Karpas-422 (cell line): Measurements from ENCODE around the gene PREX1. TPM values are rescaled to one million over a fixed set of nuclear protein-coding genes. Genes with fewer than 3 reads are reported as not detected.

Experiments used
- DNase-seq: peaks from one replicate; pipeline ENCODE4 v3.0.0-alpha.2; 2015
- H2AFZ ChIP-seq: fragments of 200-600 bp; sonication (generic); 2 replicates; pipeline ENCODE4 v1.6.1; 2014; ENCODE audit warnings: antibody characterized with exemption, low read length, mixed read lengths
- H3K27ac ChIP-seq: fragments of 200-600 bp; sonication (generic); 2 replicates; pipeline ENCODE4 v1.5.1; 2014; ENCODE audit warnings: mild to moderate bottlenecking, low read length, moderate library complexity
- H3K27me3 ChIP-seq: fragments of 200-600 bp; sonication (generic); 2 replicates; pipeline ENCODE4 v1.6.1; 2014; ENCODE audit warnings: low read length, mixed read lengths
- H3K36me3 ChIP-seq: fragments of 200-600 bp; sonication (generic); 2 replicates; pipeline ENCODE4 v1.6.1; 2014; ENCODE audit warnings: low read length, mixed read lengths; ENCODE audit not compliant: insufficient read depth
- H3K4me1 ChIP-seq: fragments of 200-600 bp; sonication (generic); 2 replicates; pipeline ENCODE4 v1.6.1; 2014; ENCODE audit warnings: mild to moderate bottlenecking, low read length, mixed read lengths
- H3K4me2 ChIP-seq: fragments of 200-600 bp; sonication (generic); 2 replicates; pipeline ENCODE4 v1.6.1; 2014; ENCODE audit warnings: low read length, low read depth, mild to moderate bottlenecking; ENCODE audit not compliant: poor library complexity, severe bottlenecking
- H3K4me3 ChIP-seq: fragments of 200-600 bp; sonication (generic); 2 replicates; pipeline ENCODE4 v1.5.1; 2014; ENCODE audit warnings: mild to moderate bottlenecking, antibody characterized with exemption, low read length, mixed read lengths
- H3K79me2 ChIP-seq: fragments of 200-600 bp; sonication (generic); 2 replicates; pipeline ENCODE4 v1.6.1; 2014; ENCODE audit warnings: mild to moderate bottlenecking, low read length, mixed read lengths
- H3K9ac ChIP-seq: fragments of 200-600 bp; sonication (generic); 2 replicates; pipeline ENCODE4 v1.6.0; 2014; ENCODE audit warnings: low read length
- H3K9me2 ChIP-seq: fragments of 200-600 bp; sonication (generic), shearing (Covaris generic); replicated peaks from 2 replicates; pipeline ENCODE4 v1.6.0; 2014; ENCODE audit warnings: mild to moderate bottlenecking, low read length, moderate library complexity; ENCODE audit not compliant: insufficient read depth
- H3K9me3 ChIP-seq: fragments of 300-700, 200-600 bp; sonication (generic); 2 replicates; pipeline ENCODE4 v1.6.1; 2014; ENCODE audit warnings: low read length, mixed read lengths
- H4K20me1 ChIP-seq: fragments of 200-600 bp; sonication (generic); 2 replicates; pipeline ENCODE4 v1.6.1; 2014; ENCODE audit warnings: mild to moderate bottlenecking, antibody characterized with exemption, low read length, low read depth; ENCODE audit not compliant: insufficient read depth
- total RNA-seq: library from RNA; depleted of rRNA; stranded (reverse); fragments of >200 nt; shearing (Covaris generic); gene quantifications from 2 replicates; pipeline ENCODE4 v1.2.3, GENCODE V29; 2014; ENCODE audit warnings: low replicate concordance

Gene PREX1
- total RNA-seq, 1 experiment from 2014 or later = not detected

DNA sequence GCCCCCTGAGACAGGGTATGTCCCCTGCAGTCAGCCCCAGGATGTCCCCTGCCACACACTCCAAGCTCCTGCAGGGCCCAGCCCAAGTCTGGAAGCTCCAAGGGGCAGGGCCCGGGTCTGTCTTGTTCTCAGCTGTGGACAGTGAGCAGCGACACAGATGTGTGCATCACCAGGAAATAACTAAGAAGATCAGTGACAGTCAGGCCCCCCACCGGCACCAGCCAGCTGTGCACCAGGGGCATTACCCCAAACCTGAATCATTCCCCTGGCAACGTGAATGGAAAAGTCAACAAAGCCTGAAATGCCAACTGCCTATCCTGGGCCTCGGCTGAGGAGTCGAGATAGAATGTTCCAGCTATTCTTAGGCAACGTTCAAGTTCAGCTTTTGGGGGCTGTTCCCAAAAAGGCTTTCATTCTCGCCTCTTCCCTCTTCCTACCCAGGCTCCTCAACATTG lies 105.0 kb downstream of the PREX1 start:
- DNase-seq = no peak
- Histone ChIP-seq H2AFZ (no peak overlapping the region), H3K27ac (no peak overlapping the region), H3K79me2 (no peaks in the 10 kb centered on the region), H3K9me3 (no peaks in the 10 kb centered on the region; the same call in 1 of the 2 replicates), H3K9me2 (no peaks in the 10 kb centered on the region), H4K20me1 (no peaks in the 10 kb centered on the region), H3K4me3 (no peak overlapping the region), H3K4me2 (no peak overlapping the region), H3K27me3 (no peaks in the 10 kb centered on the region), H3K36me3 (no peaks in the 10 kb centered on the region), H3K4me1 (no peaks in the 10 kb centered on the region), H3K9ac (no peak overlapping the region)

DNA sequence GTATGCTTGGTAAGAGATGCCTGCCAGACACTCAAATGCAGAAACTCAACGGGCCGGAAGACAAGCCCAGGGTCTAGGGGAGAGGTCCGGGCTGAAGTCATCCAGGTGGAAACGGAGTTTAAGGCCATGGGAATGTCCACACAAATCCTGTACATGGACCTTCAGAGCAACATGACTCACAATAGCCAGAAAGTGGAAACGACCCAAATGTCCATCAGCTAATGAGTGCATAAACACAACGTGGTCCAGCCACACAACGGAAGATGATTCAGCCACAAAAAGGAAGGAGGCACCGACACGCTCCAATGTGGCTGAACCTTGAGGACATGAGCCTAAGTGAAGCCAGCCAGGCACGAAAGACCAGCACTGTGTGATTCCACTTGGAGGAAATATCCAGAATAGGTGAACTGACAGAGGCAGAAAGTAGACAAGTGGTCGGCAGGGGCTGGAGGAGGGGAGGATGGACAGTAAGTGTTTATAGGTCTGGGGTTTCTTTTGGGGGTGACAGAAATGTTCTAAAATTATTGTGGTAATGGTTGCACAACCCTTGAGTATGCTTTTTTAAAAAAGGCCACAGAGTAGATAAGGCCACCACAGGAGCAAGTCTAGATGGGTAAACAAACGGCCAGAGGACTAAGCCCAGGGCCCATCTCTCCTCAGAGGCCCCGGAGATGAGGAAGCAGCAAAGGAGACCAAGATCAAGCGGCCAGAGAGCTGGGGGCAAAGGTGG lies 105.6 kb downstream of the PREX1 start:
- H2AFZ ChIP-seq = no peak overlapping the region
- H4K20me1 ChIP-seq = no peaks in the 10 kb centered on the region
- no peaks in the 10 kb centered on the region; the same call in 1 of the 2 replicates for H3K9me3 ChIP-seq
- H3K79me2 ChIP-seq = no peaks in the 10 kb centered on the region
- H3K4me3 ChIP-seq = no peak overlapping the region
- H3K9ac ChIP-seq = no peak overlapping the region
- no peak for DNase-seq
- H3K27me3 ChIP-seq = no peaks in the 10 kb centered on the region
- H3K27ac ChIP-seq = no peak overlapping the region
- H3K4me1 ChIP-seq = peaks cover 4% of the 10 kb centered on the region
- H3K4me2 ChIP-seq = no peak overlapping the region
- no peaks in the 10 kb centered on the region for H3K9me2 ChIP-seq
- no peaks in the 10 kb centered on the region for H3K36me3 ChIP-seq

DNA sequence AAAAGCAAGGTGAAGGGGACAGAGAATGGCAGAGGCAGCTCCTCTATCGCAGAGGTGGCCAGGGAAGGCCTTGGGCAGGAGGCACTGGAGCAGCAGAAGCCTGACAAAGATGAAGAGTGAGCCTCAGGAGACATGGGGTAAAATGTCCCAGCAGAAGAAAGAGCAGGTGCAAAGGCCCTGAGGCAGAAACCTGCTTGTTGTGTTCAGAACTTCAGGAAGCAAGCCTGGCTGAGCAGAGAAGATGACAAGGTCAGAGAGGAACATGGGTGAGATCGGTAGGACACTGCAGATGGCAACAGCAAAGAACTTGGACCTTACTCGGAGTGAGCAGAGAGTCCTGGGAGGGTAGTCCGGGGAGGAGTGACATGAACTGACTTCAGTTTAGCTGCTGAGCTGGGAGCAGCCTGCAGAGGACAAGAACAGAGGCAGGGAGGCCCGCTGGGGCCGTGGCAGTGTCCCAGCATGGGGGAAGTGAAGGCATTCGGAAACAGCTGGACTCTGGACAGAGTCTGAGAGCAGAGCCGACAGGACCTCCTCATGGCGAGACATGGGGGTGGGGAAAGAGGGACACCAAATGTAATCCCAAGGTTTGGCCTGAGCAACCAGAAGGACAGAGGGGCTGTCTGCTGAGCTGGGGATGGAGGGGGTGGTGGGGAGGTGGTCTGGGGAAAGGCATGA lies 106.3 kb downstream of the PREX1 start:
- Histone ChIP-seq H3K9ac (no peak overlapping the region), H3K4me1 (peaks cover 6% of the 10 kb centered on the region), H2AFZ (no peak overlapping the region), H3K79me2 (no peaks in the 10 kb centered on the region), H3K9me3 (no peaks in the 10 kb centered on the region; the same call in 1 of the 2 replicates), H3K4me3 (no peak overlapping the region), H4K20me1 (no peaks in the 10 kb centered on the region), H3K4me2 (no peak overlapping the region), H3K27ac (no peak overlapping the region), H3K27me3 (no peaks in the 10 kb centered on the region), H3K9me2 (no peaks in the 10 kb centered on the region), H3K36me3 (no peaks in the 10 kb centered on the region)
- DNase-seq = no peak

DNA sequence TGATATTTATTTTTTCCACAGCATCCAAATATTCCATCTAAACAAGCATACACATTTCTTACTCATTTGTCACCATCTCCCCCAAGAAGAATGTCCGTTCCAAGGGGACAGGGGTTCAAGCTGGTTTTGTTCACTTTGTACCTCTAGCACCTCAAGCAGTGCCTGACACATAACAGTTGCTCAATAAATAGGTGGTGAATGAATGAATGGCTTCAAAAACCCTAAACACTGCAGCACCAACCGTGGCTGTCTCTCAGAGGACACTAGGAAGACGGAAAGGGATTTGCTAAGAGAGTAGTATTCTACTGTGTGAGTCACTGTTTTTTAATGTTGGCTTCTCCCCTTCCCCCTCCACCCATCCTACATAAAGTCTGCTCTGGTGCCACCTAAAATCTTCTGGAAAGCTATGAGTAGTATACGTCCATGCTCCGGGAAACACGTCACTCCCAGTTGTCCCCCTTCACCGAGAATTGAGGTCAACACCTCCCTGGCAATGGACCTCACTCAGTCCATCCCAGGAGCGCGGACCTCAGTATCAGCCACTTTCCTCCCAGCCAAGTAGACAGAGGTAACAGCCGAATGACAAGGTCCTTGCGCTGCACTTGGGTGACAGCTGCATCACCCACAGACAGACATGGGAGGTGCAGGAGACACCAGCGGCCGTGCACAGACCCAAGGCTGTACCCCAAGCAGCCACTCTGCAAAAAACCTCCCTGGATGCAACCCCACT lies 107.4 kb downstream of the PREX1 start:
- Histone ChIP-seq H3K4me2 (no peak overlapping the region), H3K27ac (no peak overlapping the region), H3K9ac (no peak overlapping the region), H3K79me2 (no peaks in the 10 kb centered on the region), H3K9me3 (no peaks in the 10 kb centered on the region; the same call in 1 of the 2 replicates), H3K36me3 (no peaks in the 10 kb centered on the region), H3K27me3 (no peaks in the 10 kb centered on the region), H4K20me1 (no peaks in the 10 kb centered on the region), H2AFZ (no peak overlapping the region), H3K4me3 (no peak overlapping the region), H3K9me2 (no peaks in the 10 kb centered on the region), H3K4me1 (peaks cover 6% of the 10 kb centered on the region)
- DNase-seq = no peak

DNA sequence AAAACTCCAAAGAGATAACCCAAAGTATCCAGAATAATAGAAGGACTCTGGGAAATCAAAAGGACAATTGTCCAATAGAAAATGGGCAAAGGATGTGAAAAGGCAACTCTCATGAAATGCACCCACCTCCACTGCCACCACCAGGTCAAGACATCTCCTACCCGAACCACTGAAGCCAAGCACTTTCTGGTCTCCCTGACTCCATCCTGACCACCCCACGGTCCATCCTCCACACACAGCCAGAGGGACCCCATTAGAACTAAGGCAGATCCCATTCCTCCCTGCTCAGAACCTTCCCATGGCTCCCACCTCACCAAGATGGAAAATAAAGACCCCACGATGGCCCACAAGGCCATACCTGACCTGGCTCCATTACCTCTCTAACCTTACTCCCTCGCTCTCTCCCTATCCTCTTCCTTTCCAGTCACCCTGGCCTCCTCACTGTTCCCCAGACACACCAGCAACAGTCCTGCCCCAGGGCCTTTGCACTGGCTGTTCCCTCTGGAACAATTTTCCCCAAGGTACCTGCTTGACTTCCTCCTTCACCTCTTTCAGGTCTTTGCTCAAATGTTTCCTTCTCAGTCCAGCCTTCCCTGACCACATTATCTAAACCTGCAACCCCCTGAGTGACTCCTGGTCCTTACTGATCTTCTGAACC lies 108.1 kb downstream of the PREX1 start:
- Histone ChIP-seq H3K9me2 (no peaks in the 10 kb centered on the region), H4K20me1 (no peaks in the 10 kb centered on the region), H2AFZ (no peak overlapping the region), H3K36me3 (no peaks in the 10 kb centered on the region), H3K4me3 (no peak overlapping the region), H3K27me3 (no peaks in the 10 kb centered on the region), H3K9ac (no peak overlapping the region), H3K27ac (no peak overlapping the region), H3K9me3 (no peaks in the 10 kb centered on the region), H3K4me2 (no peak overlapping the region), H3K79me2 (no peaks in the 10 kb centered on the region), H3K4me1 (peaks cover 6% of the 10 kb centered on the region)
- DNase-seq = no peak

DNA sequence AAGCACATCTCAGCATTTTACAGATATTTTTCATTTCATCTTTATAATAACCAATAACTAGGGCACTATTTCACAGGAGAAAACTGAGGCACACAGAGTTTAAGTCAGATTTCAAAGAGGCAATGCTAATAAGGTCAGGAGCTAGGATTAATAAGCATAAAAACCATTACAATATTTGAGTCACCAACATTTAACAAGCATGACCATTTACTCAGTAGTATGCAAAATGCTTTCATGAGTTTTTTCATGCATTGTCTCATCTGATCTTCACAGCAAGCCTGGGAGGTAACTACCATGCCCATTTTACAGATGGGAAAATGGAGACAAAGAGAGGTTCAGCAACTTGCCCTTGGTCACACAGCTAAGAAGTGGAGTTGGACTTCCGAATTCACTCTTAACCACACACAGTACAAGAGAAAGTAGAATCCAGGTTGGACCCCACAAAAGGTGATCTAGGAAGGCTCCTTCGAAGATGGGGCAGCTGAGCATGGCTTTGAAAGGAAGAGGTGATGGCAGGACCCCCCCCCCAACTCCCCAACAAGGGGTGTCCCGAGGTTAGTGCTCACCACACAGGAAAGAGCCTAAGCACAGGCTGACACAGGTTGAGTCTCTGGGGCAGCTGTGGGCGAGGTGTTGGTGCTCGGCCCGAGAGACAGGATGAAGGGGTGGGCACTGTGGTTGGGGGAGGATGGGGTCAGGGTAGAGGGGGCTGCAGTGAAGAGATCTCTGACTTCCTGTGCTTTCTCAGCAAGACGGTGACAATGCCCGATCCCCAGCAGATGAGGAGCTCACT lies 108.8 kb downstream of the PREX1 start:
- Histone ChIP-seq H3K4me3 (no peak overlapping the region), H3K27ac (no peak overlapping the region), H3K9ac (no peak overlapping the region), H3K79me2 (no peaks in the 10 kb centered on the region), H3K9me3 (no peaks in the 10 kb centered on the region), H3K9me2 (no peaks in the 10 kb centered on the region), H3K36me3 (no peaks in the 10 kb centered on the region), H3K27me3 (no peaks in the 10 kb centered on the region), H3K4me1 (peaks cover 6% of the 10 kb centered on the region), H4K20me1 (no peaks in the 10 kb centered on the region), H2AFZ (no peak overlapping the region), H3K4me2 (no peak overlapping the region)
- no peak for DNase-seq

DNA sequence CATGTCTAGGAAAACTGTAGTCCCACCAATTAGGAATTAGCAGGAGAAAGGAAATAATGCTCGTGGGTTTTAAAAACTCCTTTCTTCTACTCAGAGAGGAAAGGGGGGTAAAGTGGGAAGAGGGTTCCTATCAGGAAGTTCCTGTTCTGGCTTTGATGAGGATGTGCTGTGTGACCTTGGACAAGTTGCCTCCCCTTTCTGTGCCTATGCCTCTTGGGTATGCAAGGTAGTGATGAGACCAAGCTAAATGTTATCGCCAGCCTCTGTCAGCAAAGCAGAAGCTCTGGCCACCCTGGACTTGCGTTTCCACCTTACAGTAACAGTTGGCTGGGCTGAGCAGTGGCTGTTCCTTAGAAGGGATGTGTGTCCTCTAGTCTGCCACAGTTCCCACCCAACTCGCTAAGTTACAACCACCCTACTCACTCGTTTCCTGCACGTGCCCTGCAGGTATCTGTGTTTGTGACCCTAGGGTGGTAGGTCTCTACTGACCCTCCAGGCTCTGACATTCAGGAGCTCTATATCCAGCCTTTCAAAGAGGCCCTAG lies 110.0 kb downstream of the PREX1 start:
- H3K79me2 ChIP-seq = no peaks in the 10 kb centered on the region
- no peak for DNase-seq

More for the DNA sequence above, 110.0 kb downstream of the PREX1 start:
- Histone ChIP-seq H3K27me3 (no peaks in the 10 kb centered on the region), H4K20me1 (no peaks in the 10 kb centered on the region), H3K4me1 (peaks cover 6% of the 10 kb centered on the region), H3K4me3 (no peak overlapping the region), H3K27ac (no peak overlapping the region), H3K9ac (no peak overlapping the region), H3K9me3 (no peaks in the 10 kb centered on the region), H3K36me3 (no peaks in the 10 kb centered on the region), H3K9me2 (no peaks in the 10 kb centered on the region), H3K4me2 (no peak overlapping the region), H2AFZ (no peak overlapping the region)
